Globus pallidus (tissue), 1 donor: Measurements from ENCODE around the gene MYCBP.
"Not testable (repeated sequence)": the region's sequence is repeated elsewhere in the genome, so short reads cannot be mapped to it uniquely, and the experiment has no call there.

Source experiments
- DNase-seq: peaks from one replicate; pipeline ENCODE4 v3.0.0-alpha.2; 2015; ENCODE audit warnings: low spot score

MYCBP gene

DNA sequence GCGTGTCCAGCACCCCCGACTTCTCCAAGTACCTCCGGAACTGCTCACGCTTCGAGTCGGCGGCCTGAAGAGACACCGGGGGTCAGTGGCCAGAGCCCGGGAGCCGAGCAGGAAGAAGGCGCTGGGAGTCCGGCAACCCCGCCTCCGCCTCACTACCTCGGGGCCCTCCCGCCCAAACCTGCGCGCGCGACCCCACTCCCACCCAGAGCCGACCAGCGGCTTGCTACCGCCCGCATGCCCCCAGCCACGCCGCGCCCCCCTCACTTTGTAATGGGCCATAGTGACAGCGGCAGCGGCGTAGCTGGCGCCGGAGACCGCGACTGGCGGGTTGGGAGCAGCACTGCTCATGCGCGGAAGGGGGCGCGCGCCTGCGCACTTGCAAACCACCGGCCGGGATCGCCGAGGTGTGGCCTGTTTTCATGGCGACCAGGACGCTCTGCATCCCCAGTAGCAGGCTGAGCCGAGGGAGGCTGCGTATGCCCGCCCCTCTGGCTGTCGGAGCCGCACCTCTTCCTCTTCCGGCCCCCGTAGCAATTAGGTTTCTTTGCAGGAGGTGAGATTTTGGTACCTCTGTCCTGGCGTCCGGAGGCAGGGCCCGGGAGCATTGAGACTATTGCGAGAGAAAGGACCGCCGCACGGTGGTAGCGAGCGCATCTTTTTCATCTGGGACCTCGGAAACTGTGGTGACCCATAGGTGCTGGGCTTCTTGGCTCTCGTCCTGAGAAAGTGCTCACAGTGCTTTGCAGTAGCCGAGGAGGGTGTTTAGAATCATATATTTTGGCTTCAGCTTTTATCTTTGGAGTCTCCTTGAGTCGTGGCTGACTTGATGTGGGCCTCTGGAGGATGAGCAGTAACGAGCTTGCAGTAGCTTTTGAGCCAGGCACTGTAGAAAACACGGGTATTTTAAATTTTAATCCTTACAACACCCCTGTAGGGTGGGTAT lies at the start of gene MYCBP:
Gene MYCBP, minus strand, starts transcription at position 322 of the 943 bp plus-strand sequence. Its CDS starts 43 bp downstream, at position 279.
- peak; percentile 96 for DNase-seq

- DNase-seq: peak; percentile 89
These were observed 46.0 kb upstream of the MYCBP start for GRCh38 chr1:38919130-38919529.

GRCh38 chr1:38918568-38918967 lies 45.4 kb upstream of the MYCBP start:
- no peak for DNase-seq

DNA sequence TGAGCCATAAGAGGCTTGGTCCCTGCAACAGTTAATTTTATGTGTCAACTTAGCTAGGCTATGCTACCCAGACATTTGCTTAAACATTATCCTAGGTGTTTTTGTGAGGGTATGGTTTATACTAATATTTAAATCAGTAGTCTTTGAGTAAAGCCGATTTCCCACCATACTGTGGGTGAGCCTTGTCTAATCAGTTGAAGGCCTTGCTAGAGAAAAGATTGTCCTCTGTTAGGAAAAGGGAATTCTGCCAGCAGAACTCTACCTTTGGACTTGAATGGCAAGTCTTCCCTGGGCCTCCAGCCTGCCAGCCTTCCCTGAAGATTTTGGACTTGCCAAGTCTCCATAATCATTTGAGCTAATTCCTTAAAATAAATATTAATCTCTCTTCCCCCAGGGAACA lies 44.6 kb upstream of the MYCBP start:
- DNase-seq: no peak

DNA sequence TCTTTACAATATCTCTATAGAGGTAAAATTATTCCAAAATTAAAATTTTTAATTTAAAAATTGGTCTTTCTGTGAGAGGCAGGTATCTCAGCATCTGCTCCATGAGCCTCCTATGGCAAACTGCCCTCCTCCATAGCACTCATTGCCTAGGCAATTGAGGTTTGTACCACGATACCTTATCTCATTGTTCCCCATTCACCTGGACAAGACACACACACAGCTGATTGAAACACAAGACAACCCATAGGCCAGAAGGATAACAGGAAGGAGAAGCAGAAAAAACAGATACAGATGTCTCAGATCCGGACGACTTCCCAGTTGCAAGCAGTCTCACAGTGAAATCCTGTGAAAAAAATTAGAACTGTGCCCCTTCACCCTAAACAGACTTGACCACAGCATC lies 44.2 kb upstream of the MYCBP start:
- no peak for DNase-seq

- DNase-seq: no peak
These were observed 42.3 kb upstream of the MYCBP start for GRCh38 chr1:38915352-38915948.

DNA sequence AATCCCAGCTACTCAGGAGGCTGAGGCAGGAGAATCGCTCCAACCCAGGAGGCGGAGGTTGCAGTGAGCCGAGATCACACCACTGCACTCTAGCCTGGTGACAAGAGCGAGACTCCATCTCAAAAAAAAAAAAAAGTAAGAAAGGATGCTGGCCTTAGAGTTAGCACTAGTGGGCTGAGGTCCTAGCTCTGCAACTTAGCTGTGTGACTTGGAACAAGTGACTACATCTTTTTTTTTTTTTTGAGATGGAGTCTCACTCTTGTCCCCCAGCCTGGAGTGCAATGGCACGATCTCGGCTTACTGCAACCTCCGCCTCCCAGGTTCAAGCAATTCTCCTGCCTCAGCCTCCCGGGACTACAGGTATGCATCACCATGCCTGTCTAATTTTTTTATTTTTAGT lies 41.8 kb upstream of the MYCBP start:
- DNase-seq: not testable (repeated sequence)

- DNase-seq: no peak
These were observed 35.7 kb upstream of the MYCBP start for GRCh38 chr1:38908821-38909220.

GRCh38 chr1:38905985-38906384 lies 32.8 kb upstream of the MYCBP start:
- DNase-seq: no peak

DNA sequence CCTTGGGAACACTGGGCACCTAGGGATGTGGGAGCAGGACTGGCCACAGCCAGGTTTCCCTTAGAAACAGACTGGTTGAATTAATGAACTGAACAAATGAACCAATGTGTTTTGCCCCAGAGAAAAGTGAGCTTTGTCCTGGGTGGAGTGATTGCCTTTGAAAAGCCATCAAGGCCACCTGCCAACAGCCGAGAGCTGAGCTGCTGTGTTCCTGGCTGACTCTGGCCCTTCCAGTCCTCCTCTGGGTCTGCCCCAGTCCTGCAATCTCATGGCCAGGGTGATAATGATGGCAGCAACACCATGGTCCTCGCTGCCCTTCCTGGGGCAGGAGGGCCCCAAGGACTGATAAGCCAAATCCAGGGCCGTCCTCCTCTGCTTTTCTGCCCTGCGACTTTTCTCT lies 26.4 kb upstream of the MYCBP start:
- no peak for DNase-seq

GRCh38 chr1:38898653-38899230 lies 25.6 kb upstream of the MYCBP start:
- no peak for DNase-seq

GRCh38 chr1:38896169-38896568 lies 23.0 kb upstream of the MYCBP start:
- no peak for DNase-seq

GRCh38 chr1:38892976-38893375 lies 19.8 kb upstream of the MYCBP start:
- no peak for DNase-seq

GRCh38 chr1:38891753-38892152 lies 18.6 kb upstream of the MYCBP start:
- DNase-seq: no peak

DNA sequence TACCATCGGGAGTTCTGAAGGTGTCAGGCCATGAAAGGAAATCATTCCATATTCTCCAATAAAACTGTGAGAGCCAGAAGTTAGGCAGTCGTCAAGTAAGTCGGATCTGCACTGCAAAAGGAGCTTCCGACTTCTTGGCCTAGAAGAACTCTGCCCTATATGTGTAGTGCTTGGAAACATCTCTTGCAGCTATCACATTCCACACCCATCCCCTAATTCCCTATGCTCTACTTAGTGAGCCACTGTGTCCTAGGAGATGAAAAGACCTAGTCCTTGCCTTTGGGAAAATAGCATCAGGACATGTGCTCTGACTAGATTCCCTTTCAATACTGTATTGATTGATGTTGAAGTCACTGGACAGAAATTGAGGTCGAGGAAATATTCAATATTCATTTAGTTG lies 16.4 kb upstream of the MYCBP start:
- DNase-seq: no peak

- DNase-seq: no peak
These were observed 15.5 kb upstream of the MYCBP start for GRCh38 chr1:38888423-38889333.

- DNase-seq: no peak
These were observed 11.9 kb upstream of the MYCBP start for GRCh38 chr1:38885092-38885491.

- DNase-seq: no peak
These were observed 8.3 kb upstream of the MYCBP start, which contains the start of gene GJA9 for GRCh38 chr1:38881487-38881886. Gene GJA9, minus strand, starts transcription at chr1:38881587. Its CDS starts 5,489 bp downstream, at chr1:38876098.

- no peak for DNase-seq
These were observed 2.7 kb upstream of the MYCBP start for GRCh38 chr1:38875811-38876210.

DNA sequence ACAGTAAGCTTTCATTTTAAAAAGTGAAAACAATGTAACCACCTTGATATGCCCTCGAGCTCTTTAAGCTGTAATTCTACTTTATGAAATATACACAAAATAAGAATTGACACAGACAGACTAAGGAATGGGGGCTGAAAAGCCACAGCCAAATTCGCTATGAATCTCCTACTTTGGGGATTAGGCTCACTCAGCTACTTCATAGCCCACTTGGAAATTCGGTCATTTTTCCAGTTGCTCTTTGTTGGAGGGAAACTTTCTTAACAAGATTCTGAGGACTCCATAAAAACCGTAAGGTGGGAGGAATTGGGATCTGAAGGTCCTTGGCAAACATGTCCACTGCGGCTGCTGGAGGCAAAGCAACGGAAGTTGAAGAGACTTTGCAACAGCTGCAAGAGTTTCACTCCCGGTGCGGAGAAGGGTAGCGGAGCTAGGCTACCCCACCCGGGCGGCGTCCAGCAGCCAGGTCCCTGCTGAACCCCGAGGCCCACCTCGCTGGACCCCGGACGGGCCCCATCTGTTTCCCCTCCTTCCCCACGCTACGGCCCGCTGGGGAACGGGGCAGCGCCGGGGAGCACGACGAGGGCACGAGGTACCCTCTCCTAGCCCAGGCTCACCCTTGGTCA lies 634 bp downstream of the MYCBP start:
- DNase-seq: no peak

DNA sequence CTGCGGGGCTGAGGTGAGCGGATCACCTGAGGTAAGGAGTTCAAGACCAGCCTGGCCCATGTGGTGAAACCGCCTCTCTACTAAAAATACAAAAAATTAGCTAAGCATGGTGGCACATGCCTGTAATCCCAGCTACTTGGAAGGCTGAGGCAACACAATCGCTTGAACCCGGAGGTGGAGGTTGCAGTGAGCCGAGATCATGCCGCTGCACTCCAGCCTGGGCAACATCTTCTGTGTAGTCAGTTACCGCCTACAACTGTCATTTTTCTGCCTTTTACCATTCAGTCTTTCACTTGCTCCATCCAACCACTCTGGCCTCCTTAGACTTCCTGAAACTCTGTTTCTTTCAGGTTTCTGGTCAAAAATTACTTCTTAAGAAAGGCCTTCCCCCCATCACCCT lies 2.2 kb downstream of the MYCBP start:
- no peak for DNase-seq
